ENCODE measurements around the gene C2orf42.
"Not testable (repeated sequence)": the region's sequence is repeated elsewhere in the genome, so short reads cannot be mapped to it uniquely, and the experiment has no call there.

The C2orf42 gene

DNA sequence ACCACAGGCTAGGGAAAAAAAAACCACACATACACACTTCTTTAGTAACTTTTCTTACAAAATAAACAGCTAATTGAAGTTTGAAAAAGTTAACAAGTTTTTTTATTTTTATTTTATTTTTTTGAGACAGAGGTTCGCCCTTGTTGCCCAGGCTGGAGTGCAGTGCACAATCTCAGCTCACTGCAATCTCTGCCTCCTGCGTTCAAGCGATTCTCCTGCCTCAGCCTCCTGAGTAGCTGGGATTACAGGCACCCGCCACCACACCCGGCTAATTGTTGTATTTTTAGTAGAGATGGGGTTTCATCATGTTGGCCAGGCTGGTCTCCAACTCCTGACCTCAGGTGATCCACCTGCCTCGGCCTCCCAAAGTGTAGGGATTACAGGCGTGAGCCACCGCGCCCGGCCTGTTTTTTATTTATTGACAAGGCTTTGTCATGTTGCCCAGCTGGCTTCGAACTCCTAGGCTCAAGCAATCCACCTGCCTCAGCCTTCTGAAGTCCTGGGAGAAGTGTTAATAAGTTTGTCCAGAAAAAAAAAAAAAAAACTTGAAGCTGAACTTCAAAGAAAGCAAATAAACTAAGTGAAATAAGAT is 21.1 kb downstream of the C2orf42 start:
- not testable (repeated sequence) for DNase-seq

DNA sequence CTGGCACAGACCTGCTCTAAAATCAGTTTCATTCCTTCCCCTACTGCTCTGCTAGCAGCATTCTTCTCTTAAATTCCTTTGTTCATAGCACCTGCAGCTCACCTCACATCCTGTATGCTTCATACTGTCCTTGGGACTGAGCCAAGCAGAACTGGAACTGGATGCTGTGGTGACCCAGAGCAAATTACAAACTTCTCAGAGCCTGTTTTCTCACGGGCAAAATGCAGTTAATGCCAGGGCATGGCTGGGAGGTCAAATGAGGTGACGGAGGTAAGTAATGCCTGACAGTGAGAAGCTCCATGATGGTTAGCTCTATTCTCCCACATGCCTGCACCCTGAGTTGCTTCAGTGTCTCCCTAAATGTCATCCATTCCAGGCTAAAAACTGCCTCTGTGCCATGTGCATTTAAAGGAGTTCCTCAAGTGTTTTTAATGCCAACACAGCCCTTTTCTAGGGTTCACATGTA is 29.7 kb downstream of the C2orf42 start:
- no peak for DNase-seq

DNA sequence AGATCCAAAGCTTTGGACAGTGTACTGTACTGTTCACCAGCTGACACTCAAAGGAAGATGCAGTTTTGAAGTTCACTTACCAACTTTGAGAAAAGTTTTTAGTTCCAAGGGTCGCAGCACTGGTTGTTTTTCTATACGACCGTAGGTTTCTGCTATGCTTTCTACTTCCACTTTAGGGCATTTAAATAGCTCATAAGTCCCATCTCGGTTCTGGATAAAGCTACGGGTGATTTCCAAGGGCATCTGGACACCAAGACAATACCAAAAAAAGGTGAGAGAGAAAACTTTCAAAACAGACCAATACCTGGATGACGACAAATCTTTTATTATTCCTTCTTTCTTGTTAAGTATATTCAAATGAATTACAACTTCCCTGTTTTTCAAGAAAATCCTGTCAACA is 30.3 kb downstream of the C2orf42 start:
- no peak for DNase-seq

- not testable (repeated sequence) for DNase-seq
Observed at GRCh38 chr2:70149130-70149686, 41.6 kb downstream of the C2orf42 start.

GRCh38 chr2:70148211-70148760 is 42.5 kb downstream of the C2orf42 start:
- not testable (repeated sequence) for DNase-seq

- no peak for DNase-seq
Observed at GRCh38 chr2:70145851-70146739, 44.7 kb downstream of the C2orf42 start.

DNA sequence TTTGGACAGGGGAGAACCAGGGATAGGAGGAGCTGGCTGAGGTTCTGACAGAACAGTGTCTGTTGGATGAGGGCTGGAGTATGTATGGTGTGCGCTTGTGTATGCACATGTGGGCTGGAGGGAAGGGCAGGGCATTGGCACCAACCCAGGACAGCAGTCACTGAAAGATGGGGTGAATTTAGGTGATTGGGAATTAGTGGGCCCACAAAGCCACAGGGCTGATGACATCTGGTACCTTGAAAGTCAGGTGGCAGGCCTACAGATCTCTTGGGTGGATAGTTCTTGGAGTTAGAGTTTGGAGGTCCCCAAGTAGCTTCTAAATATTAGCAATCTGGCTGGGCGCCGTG is 45.7 kb downstream of the C2orf42 start:
- DNase-seq = no peak

- no peak for DNase-seq
Observed at GRCh38 chr2:70144443-70145143, 46.2 kb downstream of the C2orf42 start.

DNA sequence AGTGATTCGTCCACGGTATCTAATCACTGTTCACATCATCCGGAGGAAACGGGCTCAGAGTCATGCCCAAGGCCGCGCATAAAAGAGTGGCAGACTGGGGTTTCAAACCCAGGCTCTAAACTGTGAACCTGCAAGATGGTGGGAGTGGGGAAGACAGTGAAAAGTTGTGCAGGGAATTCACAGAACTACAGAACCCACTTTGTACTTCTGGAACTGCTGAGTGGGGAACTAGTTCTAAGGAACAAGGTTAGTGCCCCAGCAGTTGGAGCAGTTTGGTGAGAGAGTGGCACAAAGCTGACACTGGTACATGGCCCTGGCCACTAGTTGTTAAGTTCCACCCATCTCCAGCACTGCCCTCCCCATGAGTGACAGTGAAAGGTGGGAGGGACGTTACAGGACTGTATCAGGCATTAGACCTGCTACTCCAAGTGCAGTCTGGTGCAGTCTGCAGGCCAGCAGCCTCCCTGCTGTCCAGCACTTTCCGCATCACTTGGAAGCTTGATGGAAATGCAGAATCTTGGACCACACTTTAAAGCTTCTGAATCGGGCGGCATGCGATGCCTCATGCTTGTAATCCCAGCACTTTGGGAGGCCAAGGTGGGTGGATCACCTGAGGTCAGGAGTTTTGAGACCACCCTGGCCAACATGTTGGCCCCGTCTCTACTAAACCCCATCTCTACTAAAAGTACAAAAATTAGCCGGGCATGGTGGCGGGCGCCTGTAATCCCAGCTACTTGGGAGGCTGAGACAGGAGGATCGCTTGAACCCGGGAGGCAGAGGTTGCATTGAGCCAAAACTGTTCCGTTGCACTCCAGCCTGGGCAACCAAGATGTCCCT is 47.3 kb downstream of the C2orf42 start:
- peak; percentile 52 for DNase-seq

DNA sequence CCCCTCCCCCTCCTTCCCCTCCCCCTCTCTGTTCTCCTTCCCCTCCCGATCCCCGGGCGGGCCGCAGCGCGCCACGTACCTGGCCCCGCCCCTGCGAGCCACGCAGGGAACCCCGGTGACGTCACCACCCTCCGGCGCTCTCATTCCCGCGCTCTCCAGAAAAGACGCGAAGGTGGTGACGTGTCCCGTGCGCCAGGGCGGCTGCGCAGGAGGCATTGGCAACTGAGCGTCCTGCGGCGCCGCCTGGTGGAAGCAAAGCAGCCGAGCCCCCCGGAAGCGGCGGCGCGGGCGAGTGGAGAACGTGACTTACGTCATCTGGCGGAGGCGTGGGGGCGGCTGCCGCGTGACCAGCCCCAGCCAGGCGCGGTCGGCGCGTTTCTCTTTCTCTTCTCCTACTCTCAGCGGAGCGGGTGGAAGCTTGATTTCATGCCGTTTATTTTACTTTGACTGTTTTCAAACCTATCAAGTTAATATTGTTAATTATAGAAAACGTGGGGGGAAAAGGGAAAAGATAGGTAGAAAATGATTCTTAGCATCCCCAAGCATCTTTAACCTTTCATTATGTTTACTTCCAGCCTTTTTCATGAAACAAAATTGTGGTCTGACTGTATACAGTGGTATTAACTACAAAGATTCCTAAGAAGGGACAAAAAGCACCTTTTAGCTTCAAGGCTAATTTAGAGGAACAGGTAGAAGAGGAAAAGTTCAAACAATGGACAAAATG is 48.1 kb downstream of the C2orf42 start:
- peak; percentile 99 for DNase-seq

DNA sequence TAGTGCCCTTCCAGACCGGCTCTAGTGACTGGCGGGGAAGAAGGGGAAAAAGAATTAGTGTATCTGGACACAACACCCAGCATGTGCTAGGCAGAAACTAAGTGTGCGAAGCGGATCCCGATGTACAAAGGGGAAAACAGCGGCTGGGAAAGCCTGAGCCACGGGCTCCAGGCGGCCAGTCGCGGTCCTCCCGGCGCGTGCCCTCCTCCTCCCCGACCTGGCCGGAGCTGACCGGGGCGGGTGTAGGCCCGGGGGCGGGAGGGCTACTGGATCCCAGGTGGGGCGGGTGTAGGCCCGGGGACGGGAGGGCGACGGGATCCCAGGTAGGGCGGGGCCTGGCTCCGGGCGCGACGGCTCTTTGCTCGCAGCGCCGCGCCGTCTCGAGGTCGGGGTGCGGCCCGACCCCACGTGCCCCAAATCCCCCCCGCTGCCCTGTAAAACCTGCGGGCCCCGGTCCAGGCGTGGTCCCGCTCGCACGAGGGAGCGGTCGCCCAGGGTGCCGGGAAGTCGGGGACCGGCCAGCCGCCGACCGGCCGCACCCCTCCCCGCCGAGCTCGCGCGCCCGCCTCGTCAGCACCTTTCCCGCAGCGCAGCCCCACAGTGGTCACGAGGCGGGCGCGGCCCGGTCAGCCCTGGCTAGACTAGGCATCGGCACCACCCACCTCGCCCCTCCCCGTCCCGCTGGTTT is 48.8 kb downstream of the C2orf42 start:
- no peak for DNase-seq

DNA sequence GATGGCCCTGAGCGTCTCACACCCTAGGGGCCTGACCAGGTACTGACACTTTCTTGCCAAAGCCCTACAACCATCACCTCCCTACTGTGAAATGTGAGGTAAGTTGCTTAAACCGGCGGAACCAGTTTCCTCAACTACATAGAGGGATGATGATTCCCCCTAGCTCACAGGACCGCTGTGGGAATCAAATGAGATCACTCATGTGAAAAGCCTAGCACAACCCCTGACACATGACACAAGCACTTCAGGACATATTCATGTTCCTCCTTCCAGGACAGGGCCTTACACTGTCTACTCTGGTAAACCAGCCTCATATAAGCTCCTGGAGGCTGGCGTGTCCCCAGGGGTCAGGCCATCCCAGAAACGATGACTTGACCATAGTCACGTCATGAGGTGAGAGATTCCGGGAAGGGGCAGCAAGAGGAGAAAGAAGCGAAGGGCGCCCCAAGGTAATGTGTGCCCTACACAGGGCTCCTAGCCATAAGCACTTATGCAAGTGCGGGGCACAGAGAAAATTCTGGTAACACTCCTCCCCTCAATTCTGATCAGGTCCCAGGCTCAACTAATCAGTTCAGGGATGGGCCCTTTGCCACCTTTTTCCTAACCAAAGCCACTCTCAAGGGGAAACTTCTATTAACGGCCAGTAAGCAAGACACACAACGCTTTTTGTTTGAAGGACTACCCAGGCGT is 49.5 kb downstream of the C2orf42 start:
- peak; percentile 45 for DNase-seq

DNA sequence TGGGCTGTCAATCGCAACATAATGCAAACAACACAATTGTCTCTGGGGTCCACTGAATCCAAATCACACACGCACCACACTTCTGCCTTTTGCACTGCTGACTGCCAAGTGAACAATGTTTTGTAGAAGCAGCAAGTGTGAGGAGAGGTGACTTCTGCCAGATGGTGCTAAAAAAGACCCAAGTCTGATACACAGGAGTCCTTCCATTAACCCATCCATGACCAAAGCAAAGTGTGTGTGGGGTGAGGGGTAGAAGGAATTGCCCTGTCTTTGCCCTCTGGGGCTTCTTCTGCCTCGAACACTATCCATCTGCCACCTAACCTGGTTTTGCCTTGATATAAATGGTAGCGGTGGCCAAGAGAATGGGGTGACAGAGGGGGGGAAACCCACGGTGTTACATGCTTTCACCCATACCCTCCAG is 50.0 kb downstream of the C2orf42 start:
- DNase-seq = no peak

- DNase-seq = not testable (repeated sequence)
Observed at GRCh38 chr2:70134323-70134983, 56.4 kb downstream of the C2orf42 start.

- no peak for DNase-seq
Observed at GRCh38 chr2:70133491-70134322, 57.1 kb downstream of the C2orf42 start.

- no peak for DNase-seq
Observed at GRCh38 chr2:70133127-70133452, 57.7 kb downstream of the C2orf42 start.

GRCh38 chr2:70132244-70133126 is 58.3 kb downstream of the C2orf42 start:
- DNase-seq = peak; percentile 56

Data from EL (cell line).